ENCODE measurements around the gene ZNF581. TPM values are rescaled to one million over a fixed set of nuclear protein-coding genes. Genes with fewer than 3 reads are reported as not detected.

ZNF581 gene
- total RNA-seq, 1 experiment from 2014 or later: 37.5 TPM

DNA sequence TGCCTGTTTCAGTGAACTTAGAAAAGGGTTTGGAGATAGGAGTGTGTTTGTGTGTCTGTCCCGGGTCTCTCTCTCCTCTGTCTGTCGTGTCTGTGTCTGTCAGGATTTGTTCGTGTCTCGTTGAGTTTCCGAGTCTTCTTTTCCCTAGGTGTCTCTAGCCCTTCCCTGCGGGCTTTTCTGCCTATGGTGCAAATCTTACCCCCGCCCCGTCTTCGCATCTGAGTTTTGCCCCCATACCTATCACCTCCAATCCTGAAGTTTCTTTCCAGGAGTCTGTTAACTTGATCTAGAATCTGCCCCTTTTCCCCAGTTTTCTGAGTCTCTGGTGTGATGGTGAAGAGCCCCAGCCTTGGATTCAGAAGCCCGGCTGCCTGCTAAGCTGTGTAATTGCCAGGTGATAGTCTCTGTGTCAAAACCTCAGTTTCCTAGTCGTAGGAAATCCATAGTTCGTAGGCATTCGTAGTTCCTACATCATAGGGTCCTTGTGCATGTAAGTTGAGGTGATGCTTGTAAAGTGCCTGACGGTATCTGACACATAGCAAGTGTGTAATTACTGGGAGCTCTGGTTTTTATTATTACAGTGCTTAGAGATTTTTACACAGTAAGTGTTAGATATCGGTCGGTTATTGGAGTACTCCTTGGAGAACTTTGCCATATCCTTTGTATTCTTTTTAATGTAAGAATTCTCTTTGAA is 32.4 kb downstream of the ZNF581 start:
- Histone ChIP-seq H3K4me3 (ENCODE audit: low read length) (peak overlapping the region; percentile 85), H3K79me2 (ENCODE audit: low read length) (peaks cover 83% of the 10 kb centered on the region), H3K27me3 (ENCODE audit: low read length) (no peaks in the 10 kb centered on the region), H4K20me1 (ENCODE audit: low read length) (peaks cover 35% of the 10 kb centered on the region), H3K4me2 (ENCODE audit: low read length) (peak overlapping the region; percentile 90), H3K4me1 (ENCODE audit: insufficient read depth, low read length) (peaks cover 35% of the 10 kb centered on the region), H3K36me3 (ENCODE audit: low read depth, low read length) (peaks cover 30% of the 10 kb centered on the region), H3K9ac (ENCODE audit: low read length) (peak overlapping the region; percentile 88), H3K9me3 (ENCODE audit: low read length) (no peaks in the 10 kb centered on the region), H2AFZ (ENCODE audit: low read length) (peak overlapping the region; percentile 48), H3F3A (ENCODE audit: low read length, unreplicated experiment) (peaks cover 12% of the 10 kb centered on the region), H3K27ac (ENCODE audit: low read length) (peak overlapping the region; percentile 21), H3K9me2 (replicated peaks; ENCODE audit: low read length) (no peaks in the 10 kb centered on the region)
- TSS peak; percentile 44 for BruUV-seq (replicated peaks)
- TF ChIP-seq EZH2phosphoT487 (IDR thresholded peaks at IDR 0.05; ENCODE audit: borderline replicate concordance, low read length): no peak
- TF ChIP-seq, protein P1, sequence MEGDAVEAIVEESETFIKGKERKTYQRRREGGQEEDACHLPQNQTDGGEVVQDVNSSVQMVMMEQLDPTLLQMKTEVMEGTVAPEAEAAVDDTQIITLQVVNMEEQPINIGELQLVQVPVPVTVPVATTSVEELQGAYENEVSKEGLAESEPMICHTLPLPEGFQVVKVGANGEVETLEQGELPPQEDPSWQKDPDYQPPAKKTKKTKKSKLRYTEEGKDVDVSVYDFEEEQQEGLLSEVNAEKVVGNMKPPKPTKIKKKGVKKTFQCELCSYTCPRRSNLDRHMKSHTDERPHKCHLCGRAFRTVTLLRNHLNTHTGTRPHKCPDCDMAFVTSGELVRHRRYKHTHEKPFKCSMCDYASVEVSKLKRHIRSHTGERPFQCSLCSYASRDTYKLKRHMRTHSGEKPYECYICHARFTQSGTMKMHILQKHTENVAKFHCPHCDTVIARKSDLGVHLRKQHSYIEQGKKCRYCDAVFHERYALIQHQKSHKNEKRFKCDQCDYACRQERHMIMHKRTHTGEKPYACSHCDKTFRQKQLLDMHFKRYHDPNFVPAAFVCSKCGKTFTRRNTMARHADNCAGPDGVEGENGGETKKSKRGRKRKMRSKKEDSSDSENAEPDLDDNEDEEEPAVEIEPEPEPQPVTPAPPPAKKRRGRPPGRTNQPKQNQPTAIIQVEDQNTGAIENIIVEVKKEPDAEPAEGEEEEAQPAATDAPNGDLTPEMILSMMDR (conservative IDR thresholded peaks at IDR 0.05; ENCODE audit: low read depth, low read length): no peak
- no peak for TF ChIP-seq EZH2 (IDR thresholded peaks at IDR 0.05; ENCODE audit: low read length, unreplicated experiment)
- DNase-seq (peak; percentile 15), ATAC-seq (no peak)
- intact Hi-C loops (cut with micrococcal nuclease): no loop called here
- ChIA-PET POLR2A (ENCODE audit: unreplicated experiment) (interaction anchor here (0.6 kb wide), 1 partner anchor 35 kb away, joined by 5 read pairs; the partner anchor contains the start of gene ZNF580), CTCF (no interaction called here)

DNA sequence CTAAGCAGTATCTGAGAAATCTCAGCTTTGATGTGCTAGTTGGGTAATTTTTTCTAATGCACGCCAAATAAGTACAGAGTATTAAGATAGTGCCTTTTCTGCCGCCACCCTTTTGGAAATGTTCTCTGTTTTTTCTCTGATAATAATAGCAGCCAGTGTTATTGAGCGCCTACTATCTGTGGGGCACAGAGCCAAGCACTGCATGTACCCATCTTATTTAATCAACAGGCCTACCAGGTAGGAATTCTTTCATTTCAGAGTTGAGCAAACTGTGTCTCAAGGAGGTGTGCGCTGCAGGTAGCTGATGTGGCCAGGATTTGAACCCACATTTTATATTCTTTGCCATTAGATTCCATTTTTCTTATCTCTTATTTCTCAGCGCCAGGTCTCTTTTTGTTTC is 32.9 kb downstream of the ZNF581 start:
- no peaks in the 10 kb centered on the region for H3K9me3 ChIP-seq (ENCODE audit: low read length)
- peaks cover 35% of the 10 kb centered on the region for H3K4me1 ChIP-seq (ENCODE audit: insufficient read depth, low read length)
- BruUV-seq (replicated peaks): no TSS peak
- H2AFZ ChIP-seq (ENCODE audit: low read length): no peak overlapping the region
- peaks cover 39% of the 10 kb centered on the region for H4K20me1 ChIP-seq (ENCODE audit: low read length)
- H3K4me2 ChIP-seq (ENCODE audit: low read length): peak overlapping the region; percentile 90
- H3F3A ChIP-seq (ENCODE audit: low read length, unreplicated experiment): peaks cover 12% of the 10 kb centered on the region
- ChIA-PET CTCF (no interaction called here), POLR2A (ENCODE audit: unreplicated experiment) (no interaction called here)
- intact Hi-C loops (cut with micrococcal nuclease): no loop called here
- ATAC-seq (no peak), DNase-seq (peak; percentile 53)
- no peaks in the 10 kb centered on the region for H3K27me3 ChIP-seq (ENCODE audit: low read length)
- peaks cover 84% of the 10 kb centered on the region for H3K79me2 ChIP-seq (ENCODE audit: low read length)
- peak overlapping the region; percentile 88 for H3K9ac ChIP-seq (ENCODE audit: low read length)
- peak overlapping the region; percentile 85 for H3K4me3 ChIP-seq (ENCODE audit: low read length)
- TF ChIP-seq, protein P1 (conservative IDR thresholded peaks at IDR 0.05; ENCODE audit: low read depth, low read length): peak; percentile 58; the same call in 1 of the 2 replicates
- no peak for TF ChIP-seq EZH2 (IDR thresholded peaks at IDR 0.05; ENCODE audit: low read length, unreplicated experiment)
- H3K36me3 ChIP-seq (ENCODE audit: low read depth, low read length): peaks cover 35% of the 10 kb centered on the region
- no peaks in the 10 kb centered on the region for H3K9me2 ChIP-seq (replicated peaks; ENCODE audit: low read length)
- H3K27ac ChIP-seq (ENCODE audit: low read length): no peak overlapping the region

DNA sequence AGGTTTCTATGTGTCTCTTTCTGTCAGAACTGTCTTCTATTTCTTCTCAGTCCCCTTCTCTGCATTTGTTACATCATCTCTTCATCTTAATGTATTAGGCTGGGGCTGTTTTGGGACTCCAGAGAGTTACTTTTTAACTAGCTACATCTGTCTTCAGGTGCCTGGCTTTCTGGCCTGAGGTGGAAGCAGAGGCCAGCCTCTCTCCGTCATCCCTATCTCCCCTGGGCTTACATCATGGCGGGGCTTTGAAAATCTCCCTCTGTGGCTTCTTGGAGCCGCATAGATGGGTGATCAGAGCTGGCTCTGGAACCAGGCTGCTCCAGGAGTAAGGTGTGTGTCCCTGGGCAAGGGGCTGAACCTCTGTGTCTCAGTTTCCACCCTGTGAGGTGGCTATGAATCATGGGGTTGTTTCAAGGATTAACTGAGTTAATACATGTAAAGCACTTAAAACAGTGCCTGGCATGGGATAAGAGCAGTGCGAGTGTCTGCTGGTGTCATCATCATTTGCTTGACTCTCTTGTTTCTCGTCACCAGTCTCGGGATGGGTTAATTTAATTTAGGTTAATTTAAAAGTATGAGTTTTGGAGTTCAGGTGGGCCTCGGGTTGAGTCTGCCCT is 33.5 kb downstream of the ZNF581 start:
- TF ChIP-seq, protein P1 (conservative IDR thresholded peaks at IDR 0.05; ENCODE audit: low read depth, low read length): no peak
- no peak for TF ChIP-seq EZH2phosphoT487 (IDR thresholded peaks at IDR 0.05; ENCODE audit: borderline replicate concordance, low read length)
- no peak for TF ChIP-seq EZH2 (IDR thresholded peaks at IDR 0.05; ENCODE audit: low read length, unreplicated experiment)
- Histone ChIP-seq H3K9ac (ENCODE audit: low read length) (peak overlapping the region; percentile 88; the same call in 1 of the 2 replicates), H3K36me3 (ENCODE audit: low read depth, low read length) (peaks cover 39% of the 10 kb centered on the region), H3K79me2 (ENCODE audit: low read length) (peaks cover 84% of the 10 kb centered on the region), H3K9me2 (replicated peaks; ENCODE audit: low read length) (no peaks in the 10 kb centered on the region), H4K20me1 (ENCODE audit: low read length) (peaks cover 39% of the 10 kb centered on the region), H3F3A (ENCODE audit: low read length, unreplicated experiment) (peaks cover 11% of the 10 kb centered on the region), H2AFZ (ENCODE audit: low read length) (no peak overlapping the region), H3K4me2 (ENCODE audit: low read length) (peak overlapping the region; percentile 90), H3K4me1 (ENCODE audit: insufficient read depth, low read length) (peaks cover 35% of the 10 kb centered on the region), H3K9me3 (ENCODE audit: low read length) (no peaks in the 10 kb centered on the region), H3K4me3 (ENCODE audit: low read length) (peak overlapping the region; percentile 85), H3K27me3 (ENCODE audit: low read length) (no peaks in the 10 kb centered on the region), H3K27ac (ENCODE audit: low read length) (no peak overlapping the region)
- CTCF ChIA-PET: no interaction called here
- DNase-seq: no peak
- POLR2A ChIA-PET (ENCODE audit: unreplicated experiment): no interaction called here
- no peak for ATAC-seq
- BruUV-seq (replicated peaks): no TSS peak
- intact Hi-C loops (cut with micrococcal nuclease): no loop called here
